Fibroblast of villous mesenchyme (primary cell): ENCODE data around the gene PPFIBP2. TPM values are rescaled to one million over a fixed set of nuclear protein-coding genes. Genes with fewer than 3 reads are reported as not detected.

ENCODE experiments used
- DNase-seq: peaks from one replicate; pipeline ENCODE4 v3.0.0-alpha.2; 2010; ENCODE audit warnings: low read depth
- H3K4me3 ChIP-seq: 2 replicates; pipeline ENCODE4 v1.5.1; 2011; ENCODE audit warnings: low read depth, mild to moderate bottlenecking, low read length
- total RNA-seq: library from RNA; depleted of rRNA; stranded (reverse); fragments of >200 nt; gene quantifications from 2 replicates; pipeline ENCODE4 v1.2.3, GENCODE V29; 2012
- TF ChIP-seq, protein P1 (sequence below): IDR thresholded peaks from 2 replicates; pipeline ENCODE4 v1.5.1; 2012; ENCODE audit warnings: low read depth, mild to moderate bottlenecking, low read length; ENCODE audit not compliant: insufficient read depth

The PPFIBP2 gene
- total RNA-seq, 1 donor = 20.3 TPM

DNA sequence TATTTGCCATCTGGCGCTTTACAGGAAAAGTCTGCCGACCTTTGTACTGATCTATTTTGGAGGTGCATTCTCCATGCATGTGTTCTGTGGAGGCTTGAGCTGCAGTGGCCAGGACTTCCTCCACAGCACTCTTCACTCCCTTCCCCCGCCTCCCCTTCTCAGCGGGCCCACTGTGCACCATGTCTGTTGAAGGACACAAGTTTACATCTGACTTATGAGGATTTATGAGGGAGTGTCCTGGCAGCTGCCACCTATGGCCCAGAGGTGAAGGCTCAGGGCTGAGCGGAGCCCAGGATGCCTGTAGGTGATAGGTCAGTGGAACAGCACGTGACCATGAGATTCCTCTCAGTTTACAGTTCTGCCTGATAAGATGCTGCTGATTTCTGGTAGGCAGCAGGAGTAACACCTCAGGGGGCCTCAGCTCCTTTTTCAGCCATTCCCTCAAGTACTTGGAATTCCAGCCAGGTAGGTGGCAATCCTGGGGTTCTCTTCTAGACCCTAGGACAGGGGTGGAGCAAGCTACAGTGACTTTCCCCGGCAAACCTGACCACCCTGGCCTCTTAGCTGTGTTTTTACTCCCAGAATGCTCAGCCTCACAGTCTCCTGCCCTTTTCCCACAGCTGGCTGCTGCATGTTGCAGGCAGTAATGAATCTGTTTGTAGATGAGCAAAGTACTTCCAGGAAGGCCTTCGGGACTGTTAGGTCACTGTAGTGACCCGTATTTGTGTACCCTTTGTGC is 59.9 kb downstream of the PPFIBP2 start:
- H3K4me3 ChIP-seq = no peak overlapping the region
- TF ChIP-seq, protein P1, sequence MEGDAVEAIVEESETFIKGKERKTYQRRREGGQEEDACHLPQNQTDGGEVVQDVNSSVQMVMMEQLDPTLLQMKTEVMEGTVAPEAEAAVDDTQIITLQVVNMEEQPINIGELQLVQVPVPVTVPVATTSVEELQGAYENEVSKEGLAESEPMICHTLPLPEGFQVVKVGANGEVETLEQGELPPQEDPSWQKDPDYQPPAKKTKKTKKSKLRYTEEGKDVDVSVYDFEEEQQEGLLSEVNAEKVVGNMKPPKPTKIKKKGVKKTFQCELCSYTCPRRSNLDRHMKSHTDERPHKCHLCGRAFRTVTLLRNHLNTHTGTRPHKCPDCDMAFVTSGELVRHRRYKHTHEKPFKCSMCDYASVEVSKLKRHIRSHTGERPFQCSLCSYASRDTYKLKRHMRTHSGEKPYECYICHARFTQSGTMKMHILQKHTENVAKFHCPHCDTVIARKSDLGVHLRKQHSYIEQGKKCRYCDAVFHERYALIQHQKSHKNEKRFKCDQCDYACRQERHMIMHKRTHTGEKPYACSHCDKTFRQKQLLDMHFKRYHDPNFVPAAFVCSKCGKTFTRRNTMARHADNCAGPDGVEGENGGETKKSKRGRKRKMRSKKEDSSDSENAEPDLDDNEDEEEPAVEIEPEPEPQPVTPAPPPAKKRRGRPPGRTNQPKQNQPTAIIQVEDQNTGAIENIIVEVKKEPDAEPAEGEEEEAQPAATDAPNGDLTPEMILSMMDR = no peak
- DNase-seq = no peak

DNA sequence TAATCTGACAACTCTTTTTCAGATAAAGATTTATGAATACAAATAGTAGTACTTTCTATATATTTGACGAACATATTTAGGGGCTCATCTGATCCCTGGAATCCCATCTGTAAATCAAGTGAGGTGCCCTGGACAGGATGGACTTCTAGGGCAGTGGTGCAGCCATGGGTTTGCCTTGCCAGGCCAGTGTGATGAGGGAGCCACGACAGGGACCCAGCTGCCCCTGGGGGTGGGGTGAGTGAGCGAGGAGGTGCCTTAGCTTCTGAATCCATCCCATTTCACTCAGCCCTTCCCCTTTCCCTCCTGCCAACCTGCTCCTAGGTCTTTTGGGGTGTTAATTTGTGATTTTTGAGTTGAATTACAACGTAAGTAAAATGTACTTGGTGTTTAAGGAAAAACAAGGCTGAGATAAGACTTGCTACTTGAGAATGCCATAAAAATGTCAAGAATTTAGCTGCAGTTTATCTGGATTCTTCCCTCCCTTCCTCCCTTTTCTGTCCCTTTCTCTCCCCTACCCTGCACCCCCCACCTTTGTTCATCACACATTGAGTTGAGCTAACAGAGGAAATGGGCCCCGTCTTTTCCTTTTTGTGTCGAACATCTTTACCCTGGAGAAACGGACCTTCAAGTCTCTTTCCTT is 60.8 kb downstream of the PPFIBP2 start:
- no peak for DNase-seq
- no peak overlapping the region for H3K4me3 ChIP-seq

DNA sequence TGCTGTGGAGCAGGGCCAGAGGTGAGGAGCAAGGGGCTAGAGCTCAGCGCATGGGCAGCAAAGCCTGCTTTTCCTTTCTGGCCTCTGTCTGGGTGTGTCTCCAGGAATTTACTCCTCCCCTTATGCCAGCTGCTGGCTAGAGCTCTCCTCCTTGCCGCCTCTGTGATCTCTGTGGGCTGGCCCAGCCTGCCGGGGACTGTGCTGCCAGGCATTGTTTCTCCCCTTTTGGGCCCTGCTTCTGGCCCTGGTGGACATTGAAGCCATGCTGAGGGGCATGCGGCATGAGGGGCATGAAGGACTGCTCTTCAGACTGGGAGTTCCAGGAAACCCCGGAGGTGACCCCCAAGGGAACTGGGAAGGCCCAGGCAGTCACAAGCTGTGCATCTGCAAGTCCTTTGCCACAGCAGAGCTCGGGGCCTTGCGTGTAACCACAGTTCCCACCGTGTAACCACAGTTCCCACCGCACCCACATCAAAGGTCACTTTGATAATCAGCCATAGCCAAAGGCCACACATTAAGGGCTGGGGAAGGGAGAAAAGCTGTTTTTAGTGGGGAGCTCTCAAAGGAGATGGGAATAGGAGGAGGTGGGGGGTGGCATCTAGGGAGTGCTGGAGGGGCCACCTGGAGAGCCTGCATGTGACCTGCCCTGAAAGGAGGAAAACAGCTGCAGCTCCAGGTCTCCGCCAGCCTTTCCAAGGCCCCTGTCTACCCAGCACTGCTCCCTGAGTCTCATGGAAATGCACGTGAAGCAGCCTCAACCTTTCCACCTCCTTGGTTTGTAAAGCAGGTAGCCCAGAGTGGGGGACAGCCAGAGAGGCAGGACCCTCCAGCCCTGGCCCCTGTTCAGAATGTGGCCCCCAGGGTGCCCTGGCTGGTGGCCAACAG is 62.3 kb downstream of the PPFIBP2 start:
- DNase-seq = no peak
- H3K4me3 ChIP-seq = no peak overlapping the region
- TF ChIP-seq, protein P1 = no peak

More for the DNA sequence above, 60.8 kb downstream of the PPFIBP2 start:
- TF ChIP-seq, protein P1 = no peak

DNA sequence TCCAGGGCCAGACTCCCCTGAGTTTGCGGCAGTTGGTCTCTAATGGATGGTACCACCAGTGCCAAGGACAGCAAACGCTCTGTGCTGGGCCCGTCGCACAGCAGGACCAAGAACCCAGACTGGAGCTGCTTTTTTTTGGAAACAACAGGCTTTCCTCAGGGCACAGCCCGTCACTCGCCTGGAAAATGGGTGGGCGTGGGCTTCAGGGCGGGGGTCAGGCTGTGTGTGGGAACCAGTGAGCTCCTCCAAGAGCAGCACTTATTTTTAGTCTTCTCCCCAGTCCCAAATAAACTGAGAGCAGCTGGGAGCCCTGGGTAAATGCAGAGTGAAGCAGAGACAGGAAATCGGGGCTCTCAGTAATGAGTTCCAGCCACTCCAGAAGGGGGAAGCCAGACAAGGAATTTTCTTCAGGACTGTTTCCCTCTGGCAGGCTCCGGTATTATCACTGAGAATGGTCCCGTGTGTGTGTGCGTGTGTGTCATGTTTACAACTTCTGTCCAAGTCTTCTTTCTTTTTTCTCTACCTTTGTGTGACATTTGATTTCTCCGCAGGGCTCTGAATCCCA is 63.0 kb downstream of the PPFIBP2 start:
- peak; percentile 60 for DNase-seq
- H3K4me3 ChIP-seq = peak overlapping the region; percentile 29
- TF ChIP-seq, protein P1 = no peak

DNA sequence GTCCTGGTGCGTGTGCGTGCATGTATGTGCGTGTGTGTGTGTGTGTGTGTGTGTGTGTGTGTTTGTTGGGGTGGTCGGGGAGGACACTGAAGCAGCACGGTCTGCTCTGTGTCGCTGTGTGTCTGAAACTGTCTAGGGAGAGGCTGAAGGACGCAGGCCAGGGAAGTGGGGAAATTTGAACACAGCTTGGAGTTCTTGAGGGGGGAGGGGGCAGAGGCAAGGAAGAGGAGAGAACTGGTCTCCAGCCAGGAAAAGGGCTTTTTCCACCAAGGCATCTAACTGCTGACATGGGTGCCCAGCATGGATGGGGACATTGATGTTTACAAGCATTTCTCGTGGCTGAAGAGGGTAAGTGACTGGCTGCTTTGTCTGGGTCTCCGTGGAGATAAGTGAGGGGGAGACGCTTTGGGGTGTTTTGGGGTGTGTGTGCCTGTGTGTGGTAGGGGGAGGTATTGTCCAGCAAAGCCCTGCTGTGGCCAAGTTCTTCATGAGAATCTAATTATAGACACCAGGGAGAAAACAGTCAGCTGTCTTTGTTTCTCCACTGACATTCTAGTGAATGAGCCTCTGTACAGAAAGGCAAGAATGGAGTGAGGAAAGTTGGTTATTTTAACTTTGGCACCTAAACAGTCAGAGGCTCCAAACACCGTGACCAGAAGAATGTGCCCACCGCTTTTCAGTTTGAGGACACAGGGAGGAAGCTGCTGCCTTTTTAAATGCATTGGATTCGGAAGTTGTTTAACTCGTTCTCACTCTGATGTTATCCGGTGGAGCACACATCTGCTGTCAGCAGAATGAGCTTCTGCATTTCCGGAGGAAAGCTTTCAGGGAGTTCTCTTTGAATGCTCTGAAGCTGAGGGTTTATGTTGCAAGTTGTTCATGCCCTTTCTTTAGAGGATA is 63.7 kb downstream of the PPFIBP2 start:
- DNase-seq = no peak
- H3K4me3 ChIP-seq = peak overlapping the region; percentile 29
- TF ChIP-seq, protein P1 = no peak
